AG08395 (cell line): Measurements from ENCODE around the gene CBR1.
"Not testable (repeated sequence)": the region's sequence is repeated elsewhere in the genome, so short reads cannot be mapped to it uniquely, and the experiment has no call there.

Experiments used
- DNase-seq: peaks from one replicate; pipeline ENCODE4 v3.0.0; 2012; ENCODE audit warnings: mixed read lengths, low spot score

Gene CBR1

GRCh38 chr21:36048357-36048756, 21.5 kb upstream of the CBR1 start:
- DNase-seq: no peak

- no peak for DNase-seq
Observed at GRCh38 chr21:36052860-36053714, 16.7 kb upstream of the CBR1 start.

GRCh38 chr21:36053715-36054062, 16.1 kb upstream of the CBR1 start:
- no peak for DNase-seq

- no peak for DNase-seq
Observed at GRCh38 chr21:36055551-36055950, 14.3 kb upstream of the CBR1 start.

GRCh38 chr21:36059823-36060158, 10.0 kb upstream of the CBR1 start:
- DNase-seq: peak; percentile 60

GRCh38 chr21:36060159-36060921, 9.5 kb upstream of the CBR1 start, which contains the start of gene SETD4:
TSS of gene SETD4 (minus strand) at chr21:36060526. CDS start at chr21:36058888, 1,638 bp downstream.
- peak; percentile 98 for DNase-seq

GRCh38 chr21:36061445-36061844, 8.4 kb upstream of the CBR1 start:
- DNase-seq: no peak

GRCh38 chr21:36063375-36064084, 6.3 kb upstream of the CBR1 start:
- no peak for DNase-seq

- no peak for DNase-seq
Observed at GRCh38 chr21:36064085-36064460, 5.8 kb upstream of the CBR1 start.

GRCh38 chr21:36065497-36066036, 4.3 kb upstream of the CBR1 start:
- DNase-seq: peak; percentile 49

GRCh38 chr21:36068748-36069398, 951 bp upstream of the CBR1 start:
- DNase-seq: no peak

- no peak for DNase-seq
Observed at GRCh38 chr21:36070999-36071398, 1.2 kb downstream of the CBR1 start.

GRCh38 chr21:36072453-36073162, 2.8 kb downstream of the CBR1 start:
- DNase-seq: no peak

- no peak for DNase-seq
Observed at GRCh38 chr21:36073181-36073580, 3.4 kb downstream of the CBR1 start.

- DNase-seq: not testable (repeated sequence)
Observed at GRCh38 chr21:36073911-36074310, 4.1 kb downstream of the CBR1 start.

- DNase-seq: no peak
Observed at GRCh38 chr21:36075171-36075570, 5.3 kb downstream of the CBR1 start.

- DNase-seq: no peak
Observed at GRCh38 chr21:36075953-36076352, 6.1 kb downstream of the CBR1 start.

- DNase-seq: no peak
Observed at GRCh38 chr21:36076878-36077655, 7.2 kb downstream of the CBR1 start.

- no peak for DNase-seq
Observed at GRCh38 chr21:36077758-36078157, 7.9 kb downstream of the CBR1 start.

- no peak for DNase-seq
Observed at GRCh38 chr21:36079010-36079649, 9.3 kb downstream of the CBR1 start.
